ENCODE measurements around the gene HSPA12A.

The HSPA12A gene

DNA sequence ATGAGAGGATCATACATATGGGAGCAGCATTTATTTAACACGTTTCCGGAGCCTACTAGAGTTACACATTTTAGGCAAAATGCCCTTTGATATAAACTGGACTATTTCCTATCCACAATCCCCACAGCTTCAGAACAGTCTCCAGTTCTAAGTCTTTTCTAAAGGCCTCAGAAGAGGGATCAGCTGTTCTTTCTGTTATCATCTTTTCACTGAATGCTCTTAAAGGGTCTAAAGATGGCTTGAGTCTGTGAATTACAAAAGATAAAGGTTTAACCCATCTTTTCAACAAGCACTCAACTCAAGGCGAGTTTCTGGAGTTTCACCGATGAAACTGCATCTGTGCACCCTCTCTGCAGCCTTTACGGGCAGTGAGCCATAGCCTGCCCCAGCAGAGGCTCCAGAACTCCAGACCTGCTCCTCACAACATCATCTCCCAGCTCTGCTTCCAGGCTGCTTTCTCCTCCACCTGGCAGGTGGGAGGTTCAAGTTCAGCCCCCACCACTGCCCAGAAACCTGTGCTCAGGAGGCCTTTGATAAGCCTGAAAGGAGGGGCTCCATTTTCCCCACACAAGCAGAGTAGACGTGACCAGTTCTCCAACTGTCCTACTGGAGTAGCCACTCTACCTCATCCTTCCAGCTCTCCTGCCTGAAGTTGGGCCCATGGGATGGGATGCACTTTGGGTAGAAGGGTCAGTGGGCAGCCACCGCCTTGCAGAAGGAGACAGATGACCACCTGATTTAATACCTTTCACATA, 53.4 kb downstream of the HSPA12A start:
- no peak for FAIRE-seq

DNA sequence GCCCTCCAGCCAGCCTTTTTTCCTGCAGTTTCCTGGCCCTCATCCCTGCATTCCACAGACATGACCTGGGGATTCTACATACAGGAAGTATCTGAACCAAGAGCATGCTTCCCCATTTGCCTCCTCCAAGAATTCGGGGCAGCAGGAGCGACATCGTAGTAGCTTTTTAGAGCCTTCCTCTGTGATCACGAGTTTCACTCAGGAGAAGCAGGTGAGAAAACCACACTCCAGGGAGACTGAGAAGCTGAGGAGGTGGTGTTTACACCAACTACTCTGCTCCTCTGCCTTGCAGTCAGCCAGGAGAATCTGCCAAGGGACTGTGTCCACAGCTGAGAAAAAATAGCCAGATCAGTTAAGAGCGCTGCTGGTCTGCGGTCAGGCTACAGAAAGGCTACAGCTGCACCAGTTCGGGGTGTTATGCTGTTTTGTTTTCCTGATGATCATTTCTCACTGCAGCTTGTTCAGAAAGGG, 54.1 kb downstream of the HSPA12A start:
- FAIRE-seq, result no peak

DNA sequence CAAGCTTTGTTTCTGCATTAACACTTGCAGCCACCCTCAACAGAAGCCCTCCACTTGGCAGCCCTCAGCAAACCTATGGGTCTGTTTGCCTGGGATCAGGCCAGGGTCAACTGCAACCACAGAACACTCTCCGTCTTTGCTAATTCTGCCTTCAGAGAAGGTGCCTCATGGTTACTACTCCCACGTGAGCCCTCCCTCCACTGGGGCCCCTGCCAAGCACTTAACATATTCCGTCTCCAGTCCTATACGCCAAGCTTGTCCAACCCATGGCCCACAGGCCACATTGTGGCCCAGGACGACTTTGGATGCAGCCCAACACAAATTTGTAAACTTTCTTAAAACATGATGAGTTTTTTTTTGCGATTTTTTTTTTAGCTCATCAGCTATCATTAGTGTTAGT, 54.7 kb downstream of the HSPA12A start:
- no peak for FAIRE-seq

DNA sequence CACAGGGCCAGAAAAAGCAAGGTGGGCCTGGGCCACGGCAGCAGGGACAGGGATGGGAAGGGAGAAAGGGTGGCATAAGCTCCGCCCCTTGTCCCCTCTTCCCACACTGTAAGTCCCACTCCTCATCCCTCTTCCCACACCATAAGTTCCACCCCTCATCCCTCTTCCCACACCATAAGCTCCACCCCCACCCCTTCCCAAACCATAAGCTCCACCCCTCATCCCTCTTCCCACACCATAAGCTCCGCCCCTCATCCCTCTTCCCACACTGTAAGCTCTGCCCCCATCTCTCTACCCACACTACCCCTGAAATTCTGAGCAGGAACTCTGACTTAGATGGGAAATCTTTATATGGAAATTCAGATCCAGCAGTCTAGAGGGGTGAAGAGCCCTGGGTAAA, 55.7 kb downstream of the HSPA12A start:
- FAIRE-seq, result no peak

DNA sequence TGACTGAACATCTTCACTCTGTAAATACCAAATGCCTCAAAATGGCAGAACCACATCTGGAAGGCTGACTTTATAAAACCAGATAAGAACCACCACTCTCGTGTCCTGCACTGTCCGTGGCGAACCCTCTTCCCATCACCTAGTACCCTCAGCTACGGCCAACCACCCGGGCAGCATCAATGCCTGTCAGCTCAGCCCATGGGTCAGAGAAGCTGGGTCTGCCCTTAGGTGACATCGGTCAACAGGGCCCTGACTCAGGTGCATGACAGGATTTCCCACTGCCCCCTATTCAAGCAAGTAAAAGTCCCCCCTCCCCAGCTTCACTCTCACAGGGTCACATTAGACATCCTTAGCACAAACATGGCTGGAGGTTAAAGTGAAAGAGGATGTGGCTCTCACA, 56.6 kb downstream of the HSPA12A start:
- no peak for FAIRE-seq

DNA sequence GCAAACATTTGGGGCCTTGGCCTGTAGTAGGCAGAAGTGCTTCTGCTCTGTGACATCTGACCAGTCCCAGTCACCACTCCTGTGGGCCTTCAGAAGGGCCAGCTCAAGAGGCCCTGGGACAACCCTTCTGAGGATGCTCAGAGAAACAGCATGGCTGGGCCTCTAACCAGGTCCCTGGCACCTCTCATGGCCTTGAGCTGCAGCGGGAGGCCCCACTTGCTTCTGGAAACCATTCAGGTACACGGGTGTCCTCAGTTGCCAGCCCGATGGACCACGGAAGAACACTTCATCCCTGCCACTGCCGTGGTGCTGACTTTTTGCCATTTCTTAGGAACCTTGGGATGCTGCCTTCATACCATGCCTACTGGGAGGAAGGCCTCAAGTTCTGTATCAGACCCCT, 57.6 kb downstream of the HSPA12A start:
- FAIRE-seq, result no peak

DNA sequence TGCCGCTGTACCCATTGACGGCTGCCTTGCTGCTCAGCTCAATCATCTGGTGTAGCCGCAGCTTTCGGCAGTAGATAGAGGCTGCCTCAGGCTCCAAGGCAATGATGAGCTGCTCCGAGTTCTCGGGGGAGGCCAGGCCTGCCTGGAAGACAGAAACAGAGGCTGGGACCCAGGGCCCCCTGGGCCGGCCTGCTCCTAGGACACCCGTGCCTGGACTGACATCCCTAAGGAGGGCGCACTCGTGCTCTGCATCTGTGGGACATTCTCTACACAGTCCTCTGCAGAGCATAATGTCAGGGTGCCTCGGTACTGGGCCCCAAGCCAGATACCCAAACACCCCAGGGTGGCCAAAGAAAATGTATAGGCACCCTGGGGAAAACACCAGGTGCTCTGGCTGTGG, 58.5 kb downstream of the HSPA12A start:
- FAIRE-seq, result no peak

DNA sequence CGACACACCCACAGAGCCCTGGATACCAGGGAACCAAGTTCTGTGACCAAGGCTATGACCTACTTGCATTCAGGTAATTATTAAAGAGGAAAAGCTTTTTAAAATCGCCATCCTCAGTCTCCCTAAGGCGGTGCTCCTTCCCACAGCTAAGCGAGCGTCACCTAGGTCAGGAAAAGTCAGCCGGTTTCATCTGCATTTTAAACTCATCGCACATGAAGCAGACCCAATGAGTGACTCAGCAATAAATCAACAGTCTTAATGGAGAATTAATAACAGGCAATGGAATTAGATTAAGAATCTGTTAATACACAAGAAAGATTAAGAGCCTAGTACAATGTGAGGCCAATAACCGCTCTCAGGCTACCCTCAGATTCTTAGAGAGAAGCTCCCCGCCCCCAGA, 59.2 kb downstream of the HSPA12A start:
- FAIRE-seq, result no peak

DNA sequence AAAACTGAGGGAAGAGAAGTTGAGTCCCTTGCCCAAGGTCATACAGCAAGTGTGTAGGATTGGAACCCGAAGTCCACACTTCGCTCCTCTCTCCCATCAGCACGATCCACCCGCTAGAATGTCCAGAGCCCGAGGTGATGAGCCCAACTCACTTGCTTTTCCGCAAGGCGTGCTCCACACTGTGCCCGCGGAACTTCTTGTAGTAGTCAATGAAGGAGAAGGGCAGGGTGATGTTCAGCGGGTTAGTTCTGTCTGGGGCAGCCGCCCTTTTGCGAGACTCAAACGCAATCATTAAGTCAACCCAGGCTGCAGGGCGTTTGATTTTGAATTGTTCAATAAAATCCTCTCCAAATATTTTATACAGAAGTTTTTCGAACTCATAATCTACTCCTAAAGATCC, 63.0 kb downstream of the HSPA12A start:
- no peak for FAIRE-seq

DNA sequence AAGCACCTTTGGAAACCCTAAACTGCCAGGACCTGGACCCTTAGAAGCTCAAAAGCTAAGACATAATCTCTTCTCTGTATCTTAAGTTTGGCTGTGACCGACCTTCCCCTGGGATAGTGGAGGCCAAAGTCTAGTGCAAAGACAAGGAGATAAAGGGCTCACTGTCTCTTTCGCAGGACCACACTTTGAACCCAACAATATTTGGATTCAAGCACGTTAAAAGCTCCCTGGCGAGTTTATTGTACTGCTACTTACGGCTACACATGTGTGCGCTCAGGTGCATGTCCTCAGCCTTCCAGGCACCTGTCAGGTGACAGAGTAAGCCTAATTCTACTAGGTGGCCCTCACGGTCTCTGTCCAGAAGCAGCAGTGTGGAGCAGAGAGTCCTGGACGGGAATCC, 65.7 kb downstream of the HSPA12A start:
- no peak for FAIRE-seq

DNA sequence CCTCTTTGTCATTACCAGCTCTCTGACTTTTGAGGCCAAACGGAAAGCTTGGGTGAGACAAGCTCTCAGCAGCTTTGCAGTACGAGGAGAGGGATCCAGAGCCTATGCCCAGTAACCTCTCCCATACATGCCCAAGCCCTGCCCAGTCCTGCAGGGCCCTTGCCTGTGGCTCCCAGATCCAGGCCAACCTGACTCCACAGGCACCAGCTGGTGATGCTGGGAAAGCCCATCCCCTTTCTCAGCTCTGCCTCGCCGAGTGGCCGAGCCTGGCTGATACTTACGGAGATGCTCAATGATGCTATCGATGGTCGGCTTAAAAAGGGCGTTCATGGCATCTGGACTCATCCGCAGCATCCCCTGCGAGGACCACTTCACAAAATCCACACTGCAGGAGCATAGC, 66.2 kb downstream of the HSPA12A start:
- FAIRE-seq, result no peak

DNA sequence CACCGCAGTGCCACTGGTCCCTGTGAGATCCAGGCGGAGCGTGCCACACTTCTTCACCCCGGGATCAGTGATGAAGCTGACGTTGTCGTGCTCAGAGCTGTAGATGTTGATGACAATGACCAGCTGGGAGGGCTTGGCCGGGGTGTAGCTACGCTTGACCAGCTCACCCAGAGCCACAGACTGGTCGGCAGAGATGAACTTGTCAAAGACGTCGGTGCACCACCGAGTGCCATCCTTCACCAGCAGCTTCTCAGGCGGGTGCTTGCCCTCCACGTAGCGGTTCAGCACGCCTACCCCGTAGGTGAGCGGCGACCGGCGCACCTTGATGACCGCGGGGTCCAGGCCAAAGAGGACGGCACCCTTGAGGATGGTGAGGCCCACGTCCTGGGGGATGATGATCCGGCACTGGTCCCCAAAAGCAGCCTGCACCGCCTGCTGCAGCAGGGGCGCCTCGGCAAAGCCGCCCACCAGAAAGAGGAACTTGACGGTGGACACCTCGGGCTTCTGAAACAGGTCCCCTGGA, 67.4 kb downstream of the HSPA12A start:
- FAIRE-seq, result no peak

DNA sequence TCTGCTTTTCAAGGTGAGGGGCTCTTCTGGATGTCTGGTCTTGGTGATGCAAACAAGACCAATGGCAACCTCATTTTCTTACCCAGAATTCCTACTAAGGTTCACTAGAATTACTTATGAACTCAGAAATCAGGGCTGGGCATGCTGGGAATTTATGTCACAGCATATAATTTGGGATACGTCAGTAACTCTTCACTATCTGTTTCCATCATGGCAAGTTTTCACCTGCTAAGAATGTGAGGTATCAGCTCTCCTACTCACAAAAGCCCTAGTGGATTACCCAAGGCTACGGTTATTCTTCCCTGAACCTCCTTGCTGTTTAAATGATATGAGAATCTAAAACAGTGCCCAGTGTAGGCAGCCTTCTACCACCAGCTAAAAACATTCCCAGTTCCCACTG, 68.5 kb downstream of the HSPA12A start:
- no peak for FAIRE-seq

DNA sequence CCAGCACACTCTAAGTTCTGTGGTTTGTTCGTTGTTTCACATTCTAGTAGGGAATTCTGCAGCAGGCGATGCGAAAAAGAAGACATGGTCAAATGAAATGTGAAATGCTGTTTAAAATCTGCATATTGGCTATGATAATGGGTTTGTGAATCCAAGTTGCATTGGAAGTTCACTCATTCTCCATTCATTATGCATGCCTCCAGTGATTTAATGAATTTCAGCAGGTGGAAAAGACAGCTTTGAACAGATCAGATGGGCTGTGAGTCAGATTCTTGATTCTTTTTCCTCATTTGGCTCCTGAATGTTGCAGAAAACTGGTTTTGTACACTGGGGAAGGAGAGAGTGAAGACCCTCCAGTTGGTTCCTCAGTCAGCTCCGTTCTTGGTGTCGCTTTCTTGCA, 69.5 kb downstream of the HSPA12A start:
- no peak for FAIRE-seq

DNA sequence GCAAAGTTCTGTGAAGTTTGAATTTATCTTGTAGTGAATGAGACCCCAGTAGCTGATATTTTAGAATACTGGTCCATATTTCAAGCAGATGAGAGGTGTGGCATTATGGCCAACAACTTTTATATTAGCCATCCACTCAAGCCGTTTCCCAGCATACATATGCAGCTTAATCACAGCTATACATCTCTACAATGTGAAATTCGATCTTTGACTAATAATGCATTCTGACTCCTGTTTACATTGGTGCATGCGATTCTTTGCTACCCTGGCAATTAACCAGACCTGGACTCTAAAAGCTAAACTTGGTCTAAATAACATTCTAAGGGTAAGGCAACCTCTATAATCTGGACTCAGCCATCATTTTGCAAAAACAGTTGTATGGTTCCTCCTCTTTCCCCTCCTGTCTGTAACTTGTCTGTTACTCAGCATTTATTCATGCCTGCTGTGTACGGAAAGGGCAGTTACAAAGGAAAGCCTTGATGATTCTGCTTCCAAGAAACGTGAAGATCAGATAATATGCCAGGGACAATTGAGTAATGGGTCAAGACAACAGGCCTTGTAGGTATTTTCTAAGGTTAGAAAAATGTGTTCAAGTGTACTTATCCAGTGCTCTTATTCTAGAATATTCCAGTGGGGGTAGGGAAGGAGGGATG, 71.0 kb downstream of the HSPA12A start:
- FAIRE-seq, result no peak

DNA sequence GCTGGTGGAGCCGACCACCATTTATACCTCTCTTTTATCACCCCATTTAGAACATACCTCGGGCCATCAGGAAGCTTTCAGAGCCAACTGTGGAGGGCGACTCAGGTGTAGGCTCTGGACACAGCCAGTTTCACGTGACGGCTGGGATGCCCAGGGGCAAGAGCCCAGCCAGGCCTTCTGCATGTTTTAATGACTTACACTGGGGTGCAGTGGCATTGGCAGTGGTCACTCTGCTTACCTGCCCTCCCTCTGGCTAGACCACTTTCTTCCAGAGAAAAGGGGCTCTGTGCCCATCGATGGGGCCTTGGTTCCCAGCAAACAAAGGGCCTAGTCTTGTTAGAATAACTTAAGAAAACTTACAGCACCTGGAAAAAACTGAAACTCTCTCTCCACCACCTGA, 71.7 kb downstream of the HSPA12A start:
- FAIRE-seq, result no peak

DNA sequence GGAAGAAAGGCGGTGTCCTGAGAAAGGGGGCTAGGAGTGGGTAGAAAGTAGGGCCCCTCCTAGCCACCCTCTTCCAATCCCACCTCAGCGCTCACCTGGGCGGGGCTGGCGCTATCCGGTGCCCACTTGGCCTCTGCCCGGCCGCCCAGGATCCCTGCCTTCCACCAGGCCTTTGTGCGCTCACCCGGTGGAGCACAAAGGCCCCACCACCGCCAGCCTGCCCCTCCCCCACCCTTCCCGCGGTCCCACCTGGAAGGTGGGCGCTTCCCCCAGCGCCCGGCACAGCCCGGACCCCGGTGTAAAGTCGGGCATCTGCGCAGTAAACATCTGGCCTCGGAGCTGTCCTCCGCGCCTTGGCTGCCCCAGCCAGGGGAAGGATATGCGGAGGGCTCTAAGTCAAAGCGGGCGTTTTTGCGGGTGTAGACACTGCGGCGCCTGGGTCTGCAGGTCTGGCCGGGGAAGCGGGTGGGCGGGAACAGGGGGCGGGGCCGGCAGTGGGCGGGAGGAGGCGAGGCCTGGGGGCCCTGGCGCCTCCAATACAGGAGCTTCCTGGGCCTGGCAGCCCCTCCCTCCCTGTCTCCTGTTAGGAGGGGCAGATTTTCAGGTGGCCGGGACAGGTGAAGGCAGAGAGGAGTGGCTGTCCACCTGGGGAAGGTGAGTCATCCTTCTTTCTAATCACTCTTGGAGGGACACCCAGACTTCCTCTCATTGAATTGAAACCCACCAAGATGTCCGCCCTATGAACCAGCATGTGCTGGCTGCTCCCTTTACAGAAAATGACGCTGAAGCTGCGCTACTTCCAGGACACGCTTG, 72.3 kb downstream of the HSPA12A start:
- FAIRE-seq, result no peak

DNA sequence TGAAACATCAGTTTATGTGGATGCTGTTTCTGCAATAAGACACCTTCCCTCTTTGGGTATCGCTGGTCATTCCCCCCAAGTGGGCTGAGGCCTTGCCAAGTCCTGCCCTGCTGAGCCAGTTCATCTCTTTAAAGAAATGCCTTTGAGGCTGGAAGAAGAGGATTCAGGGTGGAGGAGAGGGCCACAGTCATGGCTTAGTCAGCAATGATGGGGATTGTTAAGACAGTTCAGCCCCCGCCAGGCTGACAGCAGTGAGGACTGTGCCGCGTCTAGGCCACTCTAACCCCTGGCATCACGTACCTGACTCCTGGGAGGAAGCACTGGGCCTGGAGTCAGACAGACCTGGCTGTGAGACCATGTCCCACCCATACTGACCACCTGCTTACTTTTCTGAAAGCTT, 73.3 kb downstream of the HSPA12A start:
- no peak for FAIRE-seq

DNA sequence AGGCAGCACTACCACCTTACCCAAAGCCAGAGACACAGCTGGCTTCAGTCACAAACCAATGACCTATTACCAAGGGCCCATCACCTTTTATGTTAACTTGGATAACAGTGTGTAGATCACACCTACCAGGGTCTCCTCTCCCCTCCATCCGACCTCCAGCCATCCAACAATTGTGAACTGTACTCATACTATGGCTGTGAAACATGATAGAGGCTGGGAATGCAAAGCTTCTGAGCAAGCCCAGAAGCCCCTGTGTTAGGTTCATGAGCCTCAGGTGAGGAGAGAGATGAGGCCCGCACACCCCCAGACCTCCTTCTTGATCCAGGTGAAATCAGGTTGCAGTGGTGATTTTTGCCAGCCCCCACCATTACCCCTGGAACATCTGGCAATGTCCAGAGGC, 73.9 kb downstream of the HSPA12A start:
- no peak for FAIRE-seq

DNA sequence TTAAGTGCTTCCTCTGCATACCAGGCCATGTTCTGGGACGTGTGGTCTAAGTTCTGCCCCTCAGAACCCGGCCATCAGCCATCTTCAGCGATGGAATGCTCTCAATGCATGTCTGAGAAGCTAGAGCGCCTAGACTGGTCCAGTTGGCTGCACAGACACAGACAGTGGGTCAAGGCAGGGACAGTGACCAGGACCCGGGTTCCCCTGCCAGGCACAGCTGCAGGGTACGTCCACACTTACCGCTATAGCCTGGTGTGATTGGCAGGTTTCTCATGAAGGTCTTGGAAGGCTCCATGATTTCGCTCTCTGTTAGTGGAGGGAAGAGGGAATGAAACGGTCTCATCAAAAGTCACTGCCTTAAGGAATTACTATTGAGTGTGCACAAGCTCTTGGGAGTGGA, 74.3 kb downstream of the HSPA12A start:
- FAIRE-seq, result no peak

DNA sequence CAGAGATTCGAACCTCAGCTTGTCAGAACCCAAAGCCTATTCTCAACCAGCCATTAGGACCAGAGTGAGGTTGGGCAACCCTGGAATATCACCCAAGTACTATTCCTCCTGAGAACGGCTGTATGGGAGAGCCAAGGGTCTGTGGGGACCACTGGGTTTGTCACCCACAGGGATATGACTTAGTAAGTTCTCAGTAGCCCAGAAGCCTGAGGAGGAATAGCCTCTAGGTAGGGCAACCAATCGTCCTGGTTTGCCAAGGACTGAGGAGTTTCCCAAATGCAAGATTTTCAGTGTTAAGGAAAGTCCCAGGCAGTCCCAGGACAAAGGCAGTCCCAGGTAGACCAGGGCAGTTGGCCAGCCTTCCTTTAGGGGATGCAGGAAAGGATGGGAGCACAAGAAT, 74.9 kb downstream of the HSPA12A start:
- FAIRE-seq, result no peak

DNA sequence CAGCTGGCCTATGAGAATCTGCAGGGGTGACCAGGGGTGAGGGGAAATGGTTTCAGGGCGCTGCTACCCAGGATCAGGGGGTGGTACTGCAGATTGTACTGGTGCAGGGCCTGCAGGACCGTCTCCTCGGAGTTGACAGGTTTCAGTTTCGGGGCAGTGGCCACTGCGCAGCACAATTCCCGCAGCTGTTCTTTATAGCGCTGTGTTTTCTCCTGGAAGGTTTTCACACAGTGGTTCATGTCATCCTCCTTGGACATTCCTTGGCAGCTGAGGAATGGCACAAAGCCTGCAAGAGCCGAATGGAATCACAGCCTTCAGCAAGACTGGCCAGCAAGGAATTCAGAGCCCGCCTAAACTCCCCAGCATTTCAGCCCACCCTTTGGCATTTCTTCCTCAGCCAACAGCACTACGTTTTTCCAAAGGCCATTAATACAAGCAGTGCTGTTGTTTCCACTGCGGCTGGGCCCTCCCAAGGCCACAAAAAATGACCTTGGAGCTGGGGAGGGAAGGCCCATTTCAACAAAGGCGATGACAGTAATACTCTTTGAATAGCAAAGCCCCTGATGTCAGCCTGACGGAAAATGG, 76.7 kb downstream of the HSPA12A start:
- FAIRE-seq, result no peak

DNA sequence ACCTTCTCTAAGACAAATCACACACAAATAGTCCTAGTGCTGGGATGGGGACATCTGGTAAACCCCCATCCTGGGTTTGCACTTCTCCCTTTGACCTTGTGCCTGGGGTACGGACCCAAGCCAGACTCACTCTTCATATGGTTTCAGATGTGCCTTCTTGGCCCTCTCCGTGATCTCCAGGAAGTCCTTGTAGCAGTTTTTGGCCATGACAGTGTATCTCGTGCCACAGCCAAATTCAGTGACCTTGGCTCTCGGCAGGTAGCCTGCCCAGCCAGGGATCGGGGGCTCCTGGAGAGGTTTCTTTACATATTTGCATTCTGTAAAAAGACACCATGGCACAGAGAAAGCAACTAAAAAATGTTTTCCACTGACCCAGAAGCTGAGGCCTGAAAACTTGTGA, 77.7 kb downstream of the HSPA12A start:
- FAIRE-seq, result no peak
